Kidney (tissue), 14 donors: ENCODE data around the gene EBF3. TPM values are rescaled to one million over a fixed set of nuclear protein-coding genes. Genes with fewer than 3 reads are reported as not detected.

Experiments used
- DNase-seq, 5 donors: peaks; one replicate each; pipeline ENCODE4 v3.0.0-alpha.2; 2013 to 2020
- FAIRE-seq: peaks from 2 replicates; lab custom pipeline; 2012; peaks lifted over from hg19 to GRCh38; lab: Jason Lieb, UNC
- H3K27ac ChIP-seq, 2 donors: one replicate each; pipeline ENCODE4 v1.7.0; 2013; ENCODE audit warnings: low read depth in 2 of 2, low read length in 2 of 2, inconsistent platforms in 1 of 2
- H3K27me3 ChIP-seq: one replicate; pipeline ENCODE4 v1.7.1; 2013; ENCODE audit warnings: low read length, inconsistent platforms; ENCODE audit not compliant: control insufficient read depth, insufficient read depth
- H3K36me3 ChIP-seq, 3 donors: one replicate each; pipeline versions ENCODE4 v1.7.0 to v1.7.1; 2013; ENCODE audit warnings: low read length in 3 of 3, control low read depth in 1 of 3, inconsistent platforms in 1 of 3; ENCODE audit not compliant: insufficient read depth in 3 of 3, control insufficient read depth in 2 of 3
- H3K4me1 ChIP-seq, 3 donors: one replicate each; pipeline versions ENCODE4 v1.7.0 to v1.7.1; 2013; ENCODE audit warnings: low read length in 3 of 3, inconsistent platforms in 1 of 3, low read depth in 1 of 3; ENCODE audit not compliant: control insufficient read depth in 2 of 3, insufficient read depth in 2 of 3
- H3K4me3 ChIP-seq, 3 donors: one replicate each; pipeline versions ENCODE4 v1.7.0 to v1.8.1; 2013; ENCODE audit warnings: low read length in 3 of 3, control low read depth in 1 of 3, inconsistent platforms in 1 of 3
- H3K9ac ChIP-seq, 3 donors: one replicate each; pipeline versions ENCODE4 v1.7.0 to v1.7.1; 2013; ENCODE audit warnings: low read length in 3 of 3, control low read depth in 1 of 3, inconsistent platforms in 1 of 3
- H3K9me3 ChIP-seq, 3 donors: one replicate each; pipeline versions ENCODE4 v1.7.0 to v1.7.1; 2013; ENCODE audit warnings: low read length in 3 of 3, control low read depth in 1 of 3, inconsistent platforms in 1 of 3; ENCODE audit not compliant: control insufficient read depth in 2 of 3, insufficient read depth in 1 of 3
- CTCF ChIP-seq: IDR thresholded peaks from 3 replicates; pipeline ENCODE4 v1.5.1; 2012; ENCODE audit warnings: mild to moderate bottlenecking, moderate library complexity, borderline replicate concordance; ENCODE audit not compliant: insufficient read depth; ENCODE audit errors: extremely low read depth
- intact Hi-C: fragments of 100-400 bp; cut with DNase I; formaldehyde crosslinking; loops from one replicate; pipeline ENCODE4 v1.11.1; 2022
- polyA plus RNA-seq: library from polyadenylated mRNA; stranded (reverse); fragments of 350-450 nt; fragmentation: Illumina TruSeq; extraction: RNeasy Lipid Tissue Mini Kit (QIAGEN cat#74804); gene quantifications from one replicate; pipeline ENCODE4 v1.2.3, GENCODE V29; 2014; ENCODE audit warnings: low read depth, low replicate concordance; ENCODE audit not compliant: insufficient read depth
- total RNA-seq: library from RNA; stranded (reverse); fragmentation: NEBNext Ultra II Directional; extraction: Animal tissue kit (Norgen Biotek cat#: 25700); gene quantifications from one replicate; pipeline ENCODE4 v1.2.1, GENCODE V29; 2021
- donor health status: control.
- donor health status: control.
- donor health status: control.
- donor health status: control.
- donor health status: control.
- donor health status: DM: yes; HTN: yes; CAD: no.
- donor health status: Normal renal cell carcinoma (clear cell type).

EBF3 gene
- total and polyA plus RNA-seq, 2 donors from 2014 or later: 0.09 to 0.98 TPM

GRCh38 chr10:129919358-129919757, 44.7 kb downstream of the EBF3 start:
- H3K4me1 ChIP-seq: no peaks in the 10 kb centered on the region
- TF ChIP-seq CTCF: no peak
- DNase-seq (no peak), FAIRE-seq (no peak)
- H3K27me3 ChIP-seq: no peaks in the 10 kb centered on the region
- no peak overlapping the region for H3K27ac ChIP-seq
- intact Hi-C loops: no loop called here
- H3K9ac ChIP-seq: no peak overlapping the region
- H3K36me3 ChIP-seq: no peaks in the 10 kb centered on the region
- H3K9me3 ChIP-seq: peaks cover 0 to 4% (median 0%) of the 10 kb centered on the region in 3 donors
- H3K4me3 ChIP-seq: no peak overlapping the region

GRCh38 chr10:129918836-129919235, 45.2 kb downstream of the EBF3 start:
- FAIRE-seq (no peak), DNase-seq (no peak)
- H3K4me1 ChIP-seq: no peaks in the 10 kb centered on the region
- H3K27me3 ChIP-seq: no peaks in the 10 kb centered on the region
- no peak overlapping the region for H3K27ac ChIP-seq
- no peaks in the 10 kb centered on the region for H3K36me3 ChIP-seq
- H3K9ac ChIP-seq: no peak overlapping the region
- no peak overlapping the region for H3K4me3 ChIP-seq
- peaks cover 0 to 4% (median 0%) of the 10 kb centered on the region in 3 donors for H3K9me3 ChIP-seq
- intact Hi-C loops: no loop called here
- TF ChIP-seq CTCF: no peak

GRCh38 chr10:129918401-129918800, 45.7 kb downstream of the EBF3 start:
- no peak for DNase-seq
- H3K27ac ChIP-seq: no peak overlapping the region
- no peak for TF ChIP-seq CTCF
- no peaks in the 10 kb centered on the region for H3K36me3 ChIP-seq
- H3K27me3 ChIP-seq: no peaks in the 10 kb centered on the region
- FAIRE-seq: no peak
- H3K9ac ChIP-seq: no peak overlapping the region
- H3K4me3 ChIP-seq: no peak overlapping the region
- no peaks in the 10 kb centered on the region for H3K4me1 ChIP-seq
- peaks cover 0 to 4% (median 0%) of the 10 kb centered on the region in 3 donors for H3K9me3 ChIP-seq
- intact Hi-C loops: no loop called here

GRCh38 chr10:129917936-129918335, 46.1 kb downstream of the EBF3 start:
- H3K9me3 ChIP-seq: no peaks in the 10 kb centered on the region
- no peaks in the 10 kb centered on the region for H3K36me3 ChIP-seq
- H3K27me3 ChIP-seq: no peaks in the 10 kb centered on the region
- no peak overlapping the region for H3K4me3 ChIP-seq
- no peak overlapping the region for H3K27ac ChIP-seq
- no peak for TF ChIP-seq CTCF
- intact Hi-C loops: no loop called here
- DNase-seq (no peak), FAIRE-seq (no peak)
- no peak overlapping the region for H3K9ac ChIP-seq
- no peaks in the 10 kb centered on the region for H3K4me1 ChIP-seq
